A549 (cell line): ENCODE measurements around the gene SLC19A3.

Source experiments
- JUN ChIP-seq, 2 experiments: fragments of >200 bp; sonication (Bioruptor Twin); formaldehyde crosslinking; IDR thresholded peaks; 2 replicates in 1 of 2; 3 replicates in 1 of 2; pipeline ENCODE4 v1.6.1; 2016 to 2017
- TF ChIP-seq, protein P1 (sequence below): fragments of >200 bp; sonication (Bioruptor Twin); formaldehyde crosslinking; IDR thresholded peaks from 3 replicates; pipeline ENCODE4 v1.5.1; 2016
- TF ChIP-seq, protein P2 (sequence below): fragments of 200-600 bp; sonication (generic); IDR thresholded peaks from 2 replicates; pipeline ENCODE4 v1.6.1; 2016; ENCODE audit warnings: antibody characterized with exemption, mild to moderate bottlenecking, moderate library complexity

- no peak for TF ChIP-seq JUN (IDR thresholded peaks at IDR 0.05)
- TF ChIP-seq, protein P1, sequence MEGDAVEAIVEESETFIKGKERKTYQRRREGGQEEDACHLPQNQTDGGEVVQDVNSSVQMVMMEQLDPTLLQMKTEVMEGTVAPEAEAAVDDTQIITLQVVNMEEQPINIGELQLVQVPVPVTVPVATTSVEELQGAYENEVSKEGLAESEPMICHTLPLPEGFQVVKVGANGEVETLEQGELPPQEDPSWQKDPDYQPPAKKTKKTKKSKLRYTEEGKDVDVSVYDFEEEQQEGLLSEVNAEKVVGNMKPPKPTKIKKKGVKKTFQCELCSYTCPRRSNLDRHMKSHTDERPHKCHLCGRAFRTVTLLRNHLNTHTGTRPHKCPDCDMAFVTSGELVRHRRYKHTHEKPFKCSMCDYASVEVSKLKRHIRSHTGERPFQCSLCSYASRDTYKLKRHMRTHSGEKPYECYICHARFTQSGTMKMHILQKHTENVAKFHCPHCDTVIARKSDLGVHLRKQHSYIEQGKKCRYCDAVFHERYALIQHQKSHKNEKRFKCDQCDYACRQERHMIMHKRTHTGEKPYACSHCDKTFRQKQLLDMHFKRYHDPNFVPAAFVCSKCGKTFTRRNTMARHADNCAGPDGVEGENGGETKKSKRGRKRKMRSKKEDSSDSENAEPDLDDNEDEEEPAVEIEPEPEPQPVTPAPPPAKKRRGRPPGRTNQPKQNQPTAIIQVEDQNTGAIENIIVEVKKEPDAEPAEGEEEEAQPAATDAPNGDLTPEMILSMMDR, result no peak
- TF ChIP-seq, protein P2, sequence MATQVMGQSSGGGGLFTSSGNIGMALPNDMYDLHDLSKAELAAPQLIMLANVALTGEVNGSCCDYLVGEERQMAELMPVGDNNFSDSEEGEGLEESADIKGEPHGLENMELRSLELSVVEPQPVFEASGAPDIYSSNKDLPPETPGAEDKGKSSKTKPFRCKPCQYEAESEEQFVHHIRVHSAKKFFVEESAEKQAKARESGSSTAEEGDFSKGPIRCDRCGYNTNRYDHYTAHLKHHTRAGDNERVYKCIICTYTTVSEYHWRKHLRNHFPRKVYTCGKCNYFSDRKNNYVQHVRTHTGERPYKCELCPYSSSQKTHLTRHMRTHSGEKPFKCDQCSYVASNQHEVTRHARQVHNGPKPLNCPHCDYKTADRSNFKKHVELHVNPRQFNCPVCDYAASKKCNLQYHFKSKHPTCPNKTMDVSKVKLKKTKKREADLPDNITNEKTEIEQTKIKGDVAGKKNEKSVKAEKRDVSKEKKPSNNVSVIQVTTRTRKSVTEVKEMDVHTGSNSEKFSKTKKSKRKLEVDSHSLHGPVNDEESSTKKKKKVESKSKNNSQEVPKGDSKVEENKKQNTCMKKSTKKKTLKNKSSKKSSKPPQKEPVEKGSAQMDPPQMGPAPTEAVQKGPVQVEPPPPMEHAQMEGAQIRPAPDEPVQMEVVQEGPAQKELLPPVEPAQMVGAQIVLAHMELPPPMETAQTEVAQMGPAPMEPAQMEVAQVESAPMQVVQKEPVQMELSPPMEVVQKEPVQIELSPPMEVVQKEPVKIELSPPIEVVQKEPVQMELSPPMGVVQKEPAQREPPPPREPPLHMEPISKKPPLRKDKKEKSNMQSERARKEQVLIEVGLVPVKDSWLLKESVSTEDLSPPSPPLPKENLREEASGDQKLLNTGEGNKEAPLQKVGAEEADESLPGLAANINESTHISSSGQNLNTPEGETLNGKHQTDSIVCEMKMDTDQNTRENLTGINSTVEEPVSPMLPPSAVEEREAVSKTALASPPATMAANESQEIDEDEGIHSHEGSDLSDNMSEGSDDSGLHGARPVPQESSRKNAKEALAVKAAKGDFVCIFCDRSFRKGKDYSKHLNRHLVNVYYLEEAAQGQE, result no peak
Observed at GRCh38 chr2:227654426-227654825, 63.4 kb downstream of the SLC19A3 start.
